SK-N-SH (cell line): ENCODE data around the gene RPL3. TPM values are rescaled to one million over a fixed set of nuclear protein-coding genes. Genes with fewer than 3 reads are reported as not detected.
"Not testable (repeated sequence)": the region's sequence is repeated elsewhere in the genome, so short reads cannot be mapped to it uniquely, and the experiment has no call there.

Experiments
- CTCF ChIA-PET: fragments of 300-600, 350-600 bp; formaldehyde crosslinking; extraction: SDS; loops from one replicate; lab custom pipeline; 2021; lab: Yijun Ruan, JAX
- POLR2A ChIA-PET: fragments of 350-600 bp; sonication (Branson Sonifier 250); formaldehyde crosslinking; extraction: SDS; loops from one replicate; lab custom pipeline; 2020; ENCODE audit warnings: antibody characterized with exemption, inconsistent platforms; lab: Yijun Ruan, JAX
- DNase-seq: peaks from one replicate; pipeline ENCODE4 v3.0.0; 2012
- H2AFZ ChIP-seq: fragments of 200-600 bp; sonication (generic); 2 replicates; pipeline ENCODE4 v1.8.1; 2016; ENCODE audit warnings: antibody characterized with exemption, mild to moderate bottlenecking, low read depth
- H3F3A ChIP-seq: fragments of 200-600 bp; sonication (generic); replicated peaks from 2 replicates; pipeline ENCODE3; 2016; ENCODE audit warnings: antibody characterized with exemption, mild to moderate bottlenecking; ENCODE audit not compliant: insufficient read depth
- H3K27ac ChIP-seq, 2 experiments: fragments of 200-500 bp in 1 of 2; fragments of 200-600 bp in 1 of 2; sonication (Bioruptor generic) in 1 of 2; sonication (generic), shearing (Covaris generic) in 1 of 2; 2 replicates each; pipeline versions ENCODE4 v1.5.1 to v1.6.1; 2014 to 2016; ENCODE audit warnings: low read depth in 2 of 2, inconsistent platforms in 1 of 2, low read length in 1 of 2, mild to moderate bottlenecking in 1 of 2, mixed read lengths in 1 of 2
- H3K27me3 ChIP-seq: fragments of 200-600 bp; sonication (generic), shearing (Covaris generic); 2 replicates; pipeline ENCODE4 v1.6.1; 2016; ENCODE audit warnings: mixed run types; ENCODE audit not compliant: insufficient read depth
- H3K36me3 ChIP-seq, 2 experiments: fragments of 200-500 bp in 1 of 2; fragments of 200-600 bp in 1 of 2; sonication (Bioruptor generic) in 1 of 2; sonication (generic) in 1 of 2; replicated peaks in 1 of 2; 2 replicates each; pipeline versions ENCODE3 to v1.5.1; 2014 to 2016; ENCODE audit warnings: low read length in 1 of 2, mild to moderate bottlenecking in 1 of 2; ENCODE audit not compliant: insufficient read depth in 2 of 2, control insufficient read depth in 1 of 2
- H3K4me1 ChIP-seq, 2 experiments: fragments of 200-500 bp in 1 of 2; fragments of 200-600 bp in 1 of 2; sonication (Bioruptor generic) in 1 of 2; sonication (generic), shearing (Covaris generic) in 1 of 2; 2 replicates each; pipeline versions ENCODE4 v1.5.1 to v1.6.1; 2014 to 2016; ENCODE audit warnings: low read depth in 1 of 2, low read length in 1 of 2, mixed run types in 1 of 2; ENCODE audit not compliant: insufficient read depth in 2 of 2, control insufficient read depth in 1 of 2
- H3K4me2 ChIP-seq: fragments of 200-600 bp; sonication (generic), shearing (Covaris generic); 2 replicates; pipeline ENCODE4 v1.6.1; 2017; ENCODE audit warnings: mixed run types
- H3K4me3 ChIP-seq, 2 experiments: fragments of 200-500 bp in 1 of 2; fragments of 200-600 bp in 1 of 2; sonication (Bioruptor generic) in 1 of 2; sonication (generic), shearing (Covaris generic) in 1 of 2; 2 replicates each; pipeline versions ENCODE4 v1.5.1 to v1.8.1; 2014 to 2016; ENCODE audit warnings: low read depth in 2 of 2, inconsistent platforms in 1 of 2, low read length in 1 of 2, mild to moderate bottlenecking in 1 of 2, mixed read lengths in 1 of 2, moderate library complexity in 1 of 2
- H3K79me2 ChIP-seq: fragments of 200-600 bp; sonication (generic); 2 replicates; pipeline ENCODE4 v1.8.1; 2017; ENCODE audit warnings: mild to moderate bottlenecking; ENCODE audit not compliant: insufficient read depth
- H3K9ac ChIP-seq: fragments of 200-600 bp; sonication (generic); 2 replicates; pipeline ENCODE4 v1.6.1; 2017; ENCODE audit warnings: mixed run types
- H3K9me2 ChIP-seq: fragments of 200-600 bp; sonication (generic); 2 replicates; pipeline ENCODE4 v1.6.1; 2017; ENCODE audit warnings: mixed run types
- H3K9me3 ChIP-seq: fragments of 200-600 bp; sonication (generic); 2 replicates; pipeline ENCODE4 v1.6.1; 2017; ENCODE audit warnings: mixed run types, mild to moderate bottlenecking, moderate library complexity
- H4K20me1 ChIP-seq: fragments of 200-600 bp; sonication (generic); 2 replicates; pipeline ENCODE4 v1.6.1; 2017; ENCODE audit warnings: mild to moderate bottlenecking, mixed run types; ENCODE audit not compliant: insufficient read depth
- EP300 ChIP-seq, 2 experiments: IDR thresholded peaks; 2 replicates each; pipeline versions ENCODE4 v1.4.0 to v1.6.1; 2012; ENCODE audit warnings: borderline replicate concordance in 1 of 2, low read depth in 1 of 2, low read length in 1 of 2
- FOXJ3 ChIP-seq: sonication (generic); formaldehyde crosslinking; IDR thresholded peaks from 2 replicates; pipeline ENCODE4 v1.5.1; 2020; ENCODE audit warnings: mild to moderate bottlenecking, missing genetic modification reagents
- FOXM1 ChIP-seq: IDR thresholded peaks from 2 replicates; pipeline ENCODE4 v1.4.0; 2012; ENCODE audit warnings: low read depth, mild to moderate bottlenecking
- POLR2AphosphoS5 ChIP-seq: IDR thresholded peaks from 2 replicates; pipeline ENCODE4 v1.6.1; 2012; ENCODE audit warnings: low read depth, low read length
- RXRA ChIP-seq: IDR thresholded peaks from 2 replicates; pipeline ENCODE4 v1.4.0; 2012; ENCODE audit warnings: low read depth, mild to moderate bottlenecking, borderline replicate concordance
- WGBS: methylation state at CpG from one replicate; pipeline ENCODE4 v1.1.6; 2017; ENCODE audit warnings: low lambda C conversion rate; 5-methylcytosine and 5-hydroxymethylcytosine counted together
- polyA plus RNA-seq, 3 experiments: library from polyadenylated mRNA; depleted of rRNA; stranded (reverse); fragments of >200 nt; gene quantifications; 2 replicates each; pipeline ENCODE4 v1.2.3, GENCODE V29; 2012
- TF ChIP-seq, protein P1 (sequence below): fragments of 200-600 bp; sonication (generic); IDR thresholded peaks from 2 replicates; pipeline ENCODE4 v1.6.1; 2017; ENCODE audit warnings: antibody characterized with exemption, mild to moderate bottlenecking, moderate library complexity
- TF ChIP-seq, protein P2 (sequence below): IDR thresholded peaks from 2 replicates; pipeline ENCODE4 v1.4.0; 2012; ENCODE audit warnings: low read depth, borderline replicate concordance

Gene RPL3
- polyA plus RNA-seq, 1 of the 3 experiments (the other 2 are of a cell fraction) = 4,976 TPM

- no peaks in the 10 kb centered on the region for H3K27me3 ChIP-seq
- no peak for TF ChIP-seq POLR2AphosphoS5
- TF ChIP-seq, protein P1, sequence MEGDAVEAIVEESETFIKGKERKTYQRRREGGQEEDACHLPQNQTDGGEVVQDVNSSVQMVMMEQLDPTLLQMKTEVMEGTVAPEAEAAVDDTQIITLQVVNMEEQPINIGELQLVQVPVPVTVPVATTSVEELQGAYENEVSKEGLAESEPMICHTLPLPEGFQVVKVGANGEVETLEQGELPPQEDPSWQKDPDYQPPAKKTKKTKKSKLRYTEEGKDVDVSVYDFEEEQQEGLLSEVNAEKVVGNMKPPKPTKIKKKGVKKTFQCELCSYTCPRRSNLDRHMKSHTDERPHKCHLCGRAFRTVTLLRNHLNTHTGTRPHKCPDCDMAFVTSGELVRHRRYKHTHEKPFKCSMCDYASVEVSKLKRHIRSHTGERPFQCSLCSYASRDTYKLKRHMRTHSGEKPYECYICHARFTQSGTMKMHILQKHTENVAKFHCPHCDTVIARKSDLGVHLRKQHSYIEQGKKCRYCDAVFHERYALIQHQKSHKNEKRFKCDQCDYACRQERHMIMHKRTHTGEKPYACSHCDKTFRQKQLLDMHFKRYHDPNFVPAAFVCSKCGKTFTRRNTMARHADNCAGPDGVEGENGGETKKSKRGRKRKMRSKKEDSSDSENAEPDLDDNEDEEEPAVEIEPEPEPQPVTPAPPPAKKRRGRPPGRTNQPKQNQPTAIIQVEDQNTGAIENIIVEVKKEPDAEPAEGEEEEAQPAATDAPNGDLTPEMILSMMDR = no peak
- no peak for TF ChIP-seq FOXM1
- no peak for TF ChIP-seq EP300 (IDR thresholded peaks at IDR 0.05; ENCODE audit: borderline replicate concordance in 1 of 2, low read depth in 1 of 2, low read length in 1 of 2)
- TF ChIP-seq, all 33 proteins: peak for 0
- Histone ChIP-seq H3K79me2 (no peaks in the 10 kb centered on the region), H3K9ac (no peak overlapping the region), H4K20me1 (no peaks in the 10 kb centered on the region), H3K36me3 (no peaks in the 10 kb centered on the region), H3K27ac (no peak overlapping the region), H2AFZ (no peak overlapping the region), H3K9me2 (no peaks in the 10 kb centered on the region), H3F3A (no peaks in the 10 kb centered on the region), H3K4me3 (no peak overlapping the region), H3K4me1 (no peaks in the 10 kb centered on the region), H3K4me2 (no peak overlapping the region), H3K9me3 (no peaks in the 10 kb centered on the region)
- 100% methylated on average over 4 of the region's 5 CpGs for WGBS
- DNase-seq = no peak
- ChIA-PET POLR2A (no interaction called here), CTCF (no interaction called here)
Measured at GRCh38 chr22:39356464-39356863, 37.0 kb upstream of the RPL3 start.

- H3K9me3 ChIP-seq, H4K20me1 ChIP-seq, POLR2A ChIA-PET, H3K27me3 ChIP-seq, H3K4me3 ChIP-seq, CTCF ChIA-PET, H3F3A ChIP-seq, H3K9me2 ChIP-seq, H3K4me1 ChIP-seq, H3K79me2 ChIP-seq, DNase-seq, H2AFZ ChIP-seq, H3K9ac ChIP-seq, H3K4me2 ChIP-seq, H3K27ac ChIP-seq, H3K36me3 ChIP-seq: not testable (repeated sequence)
- WGBS = 93% methylated on average over 11 of the region's 14 CpGs
Measured at GRCh38 chr22:39355805-39356204, 36.4 kb upstream of the RPL3 start.

GRCh38 chr22:39355080-39355479 lies 35.7 kb upstream of the RPL3 start:
- Histone ChIP-seq H2AFZ (no peak overlapping the region), H3K9me3 (no peaks in the 10 kb centered on the region), H3K4me2 (no peak overlapping the region), H3K9ac (no peak overlapping the region), H3F3A (no peaks in the 10 kb centered on the region), H3K27me3 (no peaks in the 10 kb centered on the region), H3K36me3 (no peaks in the 10 kb centered on the region), H3K4me1 (peaks cover 0 to 8% of the 10 kb centered on the region in 2 experiments; a peak in 1 of 4 replicates), H3K4me3 (no peak overlapping the region), H3K79me2 (no peaks in the 10 kb centered on the region), H3K9me2 (no peaks in the 10 kb centered on the region), H4K20me1 (no peaks in the 10 kb centered on the region), H3K27ac (no peak overlapping the region)
- WGBS = 97% methylated on average over 6 of the region's 12 CpGs
- POLR2A ChIA-PET = no interaction called here
- no peak for TF ChIP-seq FOXJ3 (CRISPR knock-in tag)
- TF ChIP-seq RXRA = no peak
- TF ChIP-seq, protein P2, sequence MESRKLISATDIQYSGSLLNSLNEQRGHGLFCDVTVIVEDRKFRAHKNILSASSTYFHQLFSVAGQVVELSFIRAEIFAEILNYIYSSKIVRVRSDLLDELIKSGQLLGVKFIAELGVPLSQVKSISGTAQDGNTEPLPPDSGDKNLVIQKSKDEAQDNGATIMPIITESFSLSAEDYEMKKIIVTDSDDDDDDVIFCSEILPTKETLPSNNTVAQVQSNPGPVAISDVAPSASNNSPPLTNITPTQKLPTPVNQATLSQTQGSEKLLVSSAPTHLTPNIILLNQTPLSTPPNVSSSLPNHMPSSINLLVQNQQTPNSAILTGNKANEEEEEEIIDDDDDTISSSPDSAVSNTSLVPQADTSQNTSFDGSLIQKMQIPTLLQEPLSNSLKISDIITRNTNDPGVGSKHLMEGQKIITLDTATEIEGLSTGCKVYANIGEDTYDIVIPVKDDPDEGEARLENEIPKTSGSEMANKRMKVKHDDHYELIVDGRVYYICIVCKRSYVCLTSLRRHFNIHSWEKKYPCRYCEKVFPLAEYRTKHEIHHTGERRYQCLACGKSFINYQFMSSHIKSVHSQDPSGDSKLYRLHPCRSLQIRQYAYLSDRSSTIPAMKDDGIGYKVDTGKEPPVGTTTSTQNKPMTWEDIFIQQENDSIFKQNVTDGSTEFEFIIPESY = no peak
- no peak for TF ChIP-seq EP300 (IDR thresholded peaks at IDR 0.05; ENCODE audit: borderline replicate concordance in 1 of 2, low read depth in 1 of 2, low read length in 1 of 2)
- CTCF ChIA-PET = no interaction called here
- DNase-seq = no peak
